ENCODE results near the gene TENM3.

TENM3 gene

GRCh38 chr4:182496408-182496807, 253.2 kb downstream of the TENM3 start:
- no peak overlapping the region for H3K27ac ChIP-seq
- TF ChIP-seq, protein P1, sequence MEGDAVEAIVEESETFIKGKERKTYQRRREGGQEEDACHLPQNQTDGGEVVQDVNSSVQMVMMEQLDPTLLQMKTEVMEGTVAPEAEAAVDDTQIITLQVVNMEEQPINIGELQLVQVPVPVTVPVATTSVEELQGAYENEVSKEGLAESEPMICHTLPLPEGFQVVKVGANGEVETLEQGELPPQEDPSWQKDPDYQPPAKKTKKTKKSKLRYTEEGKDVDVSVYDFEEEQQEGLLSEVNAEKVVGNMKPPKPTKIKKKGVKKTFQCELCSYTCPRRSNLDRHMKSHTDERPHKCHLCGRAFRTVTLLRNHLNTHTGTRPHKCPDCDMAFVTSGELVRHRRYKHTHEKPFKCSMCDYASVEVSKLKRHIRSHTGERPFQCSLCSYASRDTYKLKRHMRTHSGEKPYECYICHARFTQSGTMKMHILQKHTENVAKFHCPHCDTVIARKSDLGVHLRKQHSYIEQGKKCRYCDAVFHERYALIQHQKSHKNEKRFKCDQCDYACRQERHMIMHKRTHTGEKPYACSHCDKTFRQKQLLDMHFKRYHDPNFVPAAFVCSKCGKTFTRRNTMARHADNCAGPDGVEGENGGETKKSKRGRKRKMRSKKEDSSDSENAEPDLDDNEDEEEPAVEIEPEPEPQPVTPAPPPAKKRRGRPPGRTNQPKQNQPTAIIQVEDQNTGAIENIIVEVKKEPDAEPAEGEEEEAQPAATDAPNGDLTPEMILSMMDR (conservative IDR thresholded peaks at IDR 0.05; ENCODE audit: low read depth), result no peak
- ChIA-PET POLR2A (ENCODE audit: low non-redundant PET) (no interaction called here), CTCF (interaction anchor here (0.6 to 0.7 kb wide), 2 partner anchors 58 to 1102 kb away, joined by 3 read pairs; no protein-coding TSS in a partner anchor)
- DNase-seq (ENCODE audit: low spot score), result no peak

- TF ChIP-seq, protein P1 (conservative IDR thresholded peaks at IDR 0.05; ENCODE audit: low read depth), result no peak
- CTCF ChIA-PET, result no interaction called here
- no peak for DNase-seq (ENCODE audit: low spot score)
- no peak overlapping the region for H3K27ac ChIP-seq
- POLR2A ChIA-PET (ENCODE audit: low non-redundant PET), result no interaction called here
These were observed 258.9 kb downstream of the TENM3 start for GRCh38 chr4:182502064-182502463.

GRCh38 chr4:182504463-182504862, 261.3 kb downstream of the TENM3 start:
- H3K27ac ChIP-seq, result no peak overlapping the region
- ChIA-PET POLR2A (ENCODE audit: low non-redundant PET) (no interaction called here), CTCF (no interaction called here)
- no peak for DNase-seq (ENCODE audit: low spot score)
- TF ChIP-seq, protein P1 (conservative IDR thresholded peaks at IDR 0.05; ENCODE audit: low read depth), result no peak

DNA sequence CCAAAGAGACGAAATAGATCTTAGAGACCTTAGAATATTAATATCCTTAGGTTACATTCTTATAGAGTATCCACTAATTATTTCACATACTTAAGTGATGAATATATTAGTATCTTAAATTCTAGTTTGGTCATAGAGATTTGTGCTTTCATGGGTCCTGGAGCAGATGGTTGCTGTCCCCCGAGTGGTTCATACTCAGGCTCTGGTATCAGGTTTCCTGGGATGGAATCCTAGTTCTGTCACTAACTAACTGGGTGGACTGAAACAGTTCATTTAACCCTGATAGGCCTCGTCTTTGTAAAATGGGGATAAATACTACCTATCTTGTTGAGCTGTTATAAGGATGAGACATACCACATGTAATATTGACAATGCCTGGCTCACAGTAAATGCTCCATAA, 264.6 kb downstream of the TENM3 start:
- TF ChIP-seq, protein P1 (conservative IDR thresholded peaks at IDR 0.05; ENCODE audit: low read depth), result no peak
- no peak overlapping the region for H3K27ac ChIP-seq
- DNase-seq (ENCODE audit: low spot score), result no peak
- CTCF ChIA-PET, result no interaction called here
- POLR2A ChIA-PET (ENCODE audit: low non-redundant PET), result no interaction called here

- CTCF ChIA-PET, result no interaction called here
- POLR2A ChIA-PET (ENCODE audit: low non-redundant PET), result no interaction called here
- TF ChIP-seq, protein P1 (conservative IDR thresholded peaks at IDR 0.05; ENCODE audit: low read depth), result no peak
- DNase-seq (ENCODE audit: low spot score), result no peak
- no peak overlapping the region for H3K27ac ChIP-seq
These were observed 267.6 kb downstream of the TENM3 start for GRCh38 chr4:182510836-182511235.

GRCh38 chr4:182513587-182514291, 270.5 kb downstream of the TENM3 start:
- TF ChIP-seq, protein P1 (conservative IDR thresholded peaks at IDR 0.05; ENCODE audit: low read depth), result no peak

More at GRCh38 chr4:182513587-182514291, 270.5 kb downstream of the TENM3 start:
- no peak for DNase-seq (ENCODE audit: low spot score)
- H3K27ac ChIP-seq, result no peak overlapping the region
- CTCF ChIA-PET, result no interaction called here
- POLR2A ChIA-PET (ENCODE audit: low non-redundant PET), result no interaction called here

Measured in RWPE1 (cell line).